OCI-LY1 (cell line): ENCODE results near the gene COL6A2.
A peak's percentile ranks its signal among the peaks of the same experiment; 100 is the strongest.
"Not testable (repeated sequence)": the region's sequence is repeated elsewhere in the genome, so short reads cannot be mapped to it uniquely, and the experiment has no call there.

Experiments used
- H2AFZ ChIP-seq: fragments of 200-600 bp; sonication (generic), shearing (Covaris generic); 2 replicates; pipeline ENCODE4 v1.6.0; 2014; ENCODE audit warnings: antibody characterized with exemption, mild to moderate bottlenecking, low read length
- H3F3A ChIP-seq: fragments of 200-600 bp; sonication (generic), shearing (Covaris generic); 2 replicates; pipeline ENCODE4 v1.6.0; 2014; ENCODE audit warnings: mild to moderate bottlenecking, antibody characterized with exemption, low read length, moderate library complexity; ENCODE audit not compliant: insufficient read depth
- H3K27ac ChIP-seq: fragments of 200-600 bp; sonication (generic); 2 replicates; pipeline ENCODE4 v1.5.1; 2014; ENCODE audit warnings: low read length, mixed run types, mild to moderate bottlenecking, low read depth; ENCODE audit not compliant: poor library complexity, severe bottlenecking
- H3K27me3 ChIP-seq: fragments of 200-600 bp; sonication (generic); 2 replicates; pipeline ENCODE4 v1.6.0; 2014; ENCODE audit warnings: antibody characterized with exemption, mild to moderate bottlenecking, low read length, moderate library complexity; ENCODE audit not compliant: insufficient read depth
- H3K36me3 ChIP-seq: fragments of 200-600 bp; sonication (generic); 2 replicates; pipeline ENCODE4 v1.6.1; 2014; ENCODE audit warnings: mild to moderate bottlenecking, antibody characterized with exemption, low read length, moderate library complexity, mixed read lengths; ENCODE audit not compliant: insufficient read depth
- H3K4me1 ChIP-seq: fragments of 200-600 bp; sonication (generic); 2 replicates; pipeline ENCODE4 v1.5.1; 2014; ENCODE audit warnings: mild to moderate bottlenecking, low read length, moderate library complexity; ENCODE audit not compliant: insufficient read depth, severe bottlenecking
- H3K4me2 ChIP-seq: fragments of 200-600 bp; sonication (generic), shearing (Covaris generic); 2 replicates; pipeline ENCODE4 v1.6.1; 2014; ENCODE audit warnings: low read length
- H3K4me3 ChIP-seq: fragments of 200-600 bp; sonication (generic); 2 replicates; pipeline ENCODE4 v1.5.1; 2014; ENCODE audit warnings: low read length, low read depth, mild to moderate bottlenecking, mixed read lengths; ENCODE audit not compliant: poor library complexity, severe bottlenecking
- H3K79me2 ChIP-seq: fragments of 200-600 bp; shearing (Covaris generic); 2 replicates; pipeline ENCODE4 v1.6.1; 2016; ENCODE audit warnings: mixed run types, low read length, mixed read lengths; ENCODE audit not compliant: insufficient read depth
- H3K9ac ChIP-seq: fragments of 200-600 bp; sonication (generic), shearing (Covaris generic); 2 replicates; pipeline ENCODE4 v1.6.1; 2014; ENCODE audit warnings: mild to moderate bottlenecking, low read length, mixed read lengths
- H3K9me2 ChIP-seq: fragments of 200-600 bp; sonication (generic), shearing (Covaris generic); 2 replicates; pipeline ENCODE4 v1.6.1; 2014; ENCODE audit warnings: low read depth, mild to moderate bottlenecking, low read length, mixed read lengths
- H3K9me3 ChIP-seq: fragments of 200-600 bp; shearing (Covaris generic); 2 replicates; pipeline ENCODE4 v1.6.1; 2014; ENCODE audit warnings: low read length, mixed read lengths
- H4K20me1 ChIP-seq: fragments of 200-600 bp; sonication (generic), shearing (Covaris generic); 2 replicates; pipeline ENCODE4 v1.6.0; 2016; ENCODE audit warnings: mild to moderate bottlenecking, low read length; ENCODE audit not compliant: insufficient read depth
- EZH2 ChIP-seq: fragments of 200-600 bp; sonication (generic), shearing (Covaris generic); IDR thresholded peaks from 2 replicates; pipeline ENCODE4 v1.8.0; 2017; ENCODE audit warnings: borderline replicate concordance, mixed run types, mild to moderate bottlenecking, antibody characterized with exemption, low read length, moderate library complexity, mixed read lengths
- TF ChIP-seq, protein P1 (sequence below): fragments of 200-600 bp; sonication (generic), shearing (Covaris generic); IDR thresholded peaks from 2 replicates; pipeline ENCODE4 v1.5.1; 2017; ENCODE audit warnings: mild to moderate bottlenecking, antibody characterized with exemption, low read length, moderate library complexity, mixed read lengths

Gene COL6A2

GRCh38 chr21:46145840-46146691, 48.2 kb downstream of the COL6A2 start:
- Histone ChIP-seq H3K36me3 (no peaks in the 10 kb centered on the region), H3K9ac (no peak overlapping the region), H3F3A (no peaks in the 10 kb centered on the region), H3K9me3 (no peaks in the 10 kb centered on the region), H3K4me3 (no peak overlapping the region), H3K27me3 (no peaks in the 10 kb centered on the region), H3K9me2 (no peaks in the 10 kb centered on the region), H3K4me1 (peaks cover 6% of the 10 kb centered on the region), H3K27ac (no peak overlapping the region), H3K79me2 (no peaks in the 10 kb centered on the region), H4K20me1 (no peaks in the 10 kb centered on the region), H2AFZ (no peak overlapping the region), H3K4me2 (no peak overlapping the region)
- TF ChIP-seq, protein P1, sequence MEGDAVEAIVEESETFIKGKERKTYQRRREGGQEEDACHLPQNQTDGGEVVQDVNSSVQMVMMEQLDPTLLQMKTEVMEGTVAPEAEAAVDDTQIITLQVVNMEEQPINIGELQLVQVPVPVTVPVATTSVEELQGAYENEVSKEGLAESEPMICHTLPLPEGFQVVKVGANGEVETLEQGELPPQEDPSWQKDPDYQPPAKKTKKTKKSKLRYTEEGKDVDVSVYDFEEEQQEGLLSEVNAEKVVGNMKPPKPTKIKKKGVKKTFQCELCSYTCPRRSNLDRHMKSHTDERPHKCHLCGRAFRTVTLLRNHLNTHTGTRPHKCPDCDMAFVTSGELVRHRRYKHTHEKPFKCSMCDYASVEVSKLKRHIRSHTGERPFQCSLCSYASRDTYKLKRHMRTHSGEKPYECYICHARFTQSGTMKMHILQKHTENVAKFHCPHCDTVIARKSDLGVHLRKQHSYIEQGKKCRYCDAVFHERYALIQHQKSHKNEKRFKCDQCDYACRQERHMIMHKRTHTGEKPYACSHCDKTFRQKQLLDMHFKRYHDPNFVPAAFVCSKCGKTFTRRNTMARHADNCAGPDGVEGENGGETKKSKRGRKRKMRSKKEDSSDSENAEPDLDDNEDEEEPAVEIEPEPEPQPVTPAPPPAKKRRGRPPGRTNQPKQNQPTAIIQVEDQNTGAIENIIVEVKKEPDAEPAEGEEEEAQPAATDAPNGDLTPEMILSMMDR = no peak
- TF ChIP-seq EZH2 = no peak

DNA sequence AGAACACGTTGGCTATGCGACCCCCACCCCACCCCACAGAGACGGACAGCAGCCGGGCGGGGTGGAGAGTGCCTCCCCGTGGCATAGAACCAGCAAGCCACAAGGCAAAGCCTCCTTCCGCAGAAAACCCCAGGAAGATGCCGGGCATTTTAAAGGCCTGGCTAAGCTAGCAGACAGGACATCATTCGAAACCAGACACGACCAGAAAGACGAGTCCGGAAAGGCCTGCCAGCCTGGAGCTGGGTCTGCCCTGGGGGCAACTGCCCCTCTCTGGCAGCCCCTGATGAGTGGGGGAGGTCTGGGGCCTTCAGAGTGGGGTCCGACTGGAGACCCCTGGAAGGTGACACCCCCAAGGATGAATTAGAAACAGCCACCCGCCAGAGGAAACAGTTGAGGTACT, 48.9 kb downstream of the COL6A2 start:
- no peak overlapping the region for H2AFZ ChIP-seq
- TF ChIP-seq EZH2 = no peak
- TF ChIP-seq, protein P1 = no peak
- no peaks in the 10 kb centered on the region for H3K27me3 ChIP-seq
- no peak overlapping the region for H3K27ac ChIP-seq
- no peak overlapping the region for H3K4me3 ChIP-seq
- H4K20me1 ChIP-seq = no peaks in the 10 kb centered on the region
- H3K79me2 ChIP-seq = no peaks in the 10 kb centered on the region
- no peaks in the 10 kb centered on the region for H3K9me3 ChIP-seq
- H3K4me1 ChIP-seq = peaks cover 6% of the 10 kb centered on the region
- H3K9ac ChIP-seq = no peak overlapping the region
- no peaks in the 10 kb centered on the region for H3F3A ChIP-seq
- no peaks in the 10 kb centered on the region for H3K36me3 ChIP-seq
- H3K4me2 ChIP-seq = no peak overlapping the region
- no peaks in the 10 kb centered on the region for H3K9me2 ChIP-seq

- not testable (repeated sequence) for H3K27ac ChIP-seq, H3K4me1 ChIP-seq, H3F3A ChIP-seq, H3K27me3 ChIP-seq, H3K4me2 ChIP-seq, H4K20me1 ChIP-seq, H3K79me2 ChIP-seq, H2AFZ ChIP-seq, H3K9me2 ChIP-seq, H3K4me3 ChIP-seq, H3K9me3 ChIP-seq, H3K36me3 ChIP-seq, H3K9ac ChIP-seq
- TF ChIP-seq, protein P1 = peak; percentile 71
Observed at GRCh38 chr21:46147429-46147828, 49.5 kb downstream of the COL6A2 start.
